H9 (cell line): ENCODE measurements around the gene KCNIP4. TPM values are rescaled to one million over a fixed set of nuclear protein-coding genes. Genes with fewer than 3 reads are reported as not detected.

Experiments used
- DNase-seq: peaks from one replicate; pipeline ENCODE4 v3.0.0-alpha.2; 2017
- H2AFZ ChIP-seq: one replicate; pipeline ENCODE4 v1.6.1; 2013; ENCODE audit warnings: mild to moderate bottlenecking, low read length, control low read depth, moderate library complexity
- H2AK5ac ChIP-seq: 2 replicates; pipeline ENCODE4 v1.6.1; 2013; ENCODE audit warnings: low read length, control low read depth, mixed read lengths; ENCODE audit not compliant: insufficient read length
- H2BK120ac ChIP-seq: one replicate; pipeline ENCODE4 v1.6.1; 2013; ENCODE audit warnings: low read depth, mild to moderate bottlenecking, low read length, control low read depth, inconsistent platforms; ENCODE audit not compliant: poor library complexity, severe bottlenecking
- H2BK12ac ChIP-seq: 2 replicates; pipeline ENCODE4 v1.6.1; 2013; ENCODE audit warnings: low read length, control low read depth, mixed read lengths, low read depth; ENCODE audit not compliant: insufficient read length
- H2BK15ac ChIP-seq: 2 replicates; pipeline ENCODE4 v1.6.1; 2013; ENCODE audit warnings: low read depth, low read length, control low read depth
- H2BK20ac ChIP-seq: one replicate; pipeline ENCODE4 v1.6.1; 2013; ENCODE audit warnings: low read depth, mild to moderate bottlenecking, low read length, control low read depth, inconsistent platforms; ENCODE audit not compliant: poor library complexity, severe bottlenecking
- H2BK5ac ChIP-seq: 2 replicates; pipeline ENCODE4 v1.6.1; 2013; ENCODE audit warnings: low read length, control low read depth, mixed read lengths; ENCODE audit not compliant: insufficient read length
- H3K14ac ChIP-seq: 2 replicates; pipeline ENCODE4 v1.6.1; 2013; ENCODE audit warnings: low read length, control low read depth; ENCODE audit not compliant: insufficient read depth
- H3K18ac ChIP-seq: 2 replicates; pipeline ENCODE4 v1.6.1; 2013; ENCODE audit warnings: low read depth, mild to moderate bottlenecking, mixed read lengths, low read length, control low read depth; ENCODE audit not compliant: insufficient read length
- H3K23ac ChIP-seq: 2 replicates; pipeline ENCODE4 v1.6.1; 2013; ENCODE audit warnings: low read length, control low read depth, mixed read lengths, low read depth; ENCODE audit not compliant: insufficient read length
- H3K23me2 ChIP-seq: 2 replicates; pipeline ENCODE4 v1.6.1; 2013; ENCODE audit warnings: low read depth, mild to moderate bottlenecking, mixed read lengths, low read length, control low read depth; ENCODE audit not compliant: insufficient read length, poor library complexity, severe bottlenecking
- H3K27ac ChIP-seq: 2 replicates; pipeline ENCODE4 v1.5.1; 2013; ENCODE audit warnings: low read length, control low read depth, mixed read lengths, low read depth; ENCODE audit not compliant: insufficient read length
- H3K27me3 ChIP-seq: 2 replicates; pipeline ENCODE4 v1.6.1; 2013; ENCODE audit warnings: low read length, control low read depth, inconsistent platforms; ENCODE audit not compliant: insufficient read depth
- H3K4ac ChIP-seq: 2 replicates; pipeline ENCODE4 v1.6.1; 2013; ENCODE audit warnings: low read depth, mild to moderate bottlenecking, control low read depth, inconsistent platforms, low read length, moderate library complexity
- H3K4me1 ChIP-seq: 2 replicates; pipeline ENCODE4 v1.6.1; 2013; ENCODE audit warnings: low read length, control low read depth, inconsistent platforms; ENCODE audit not compliant: insufficient read depth
- H3K4me2 ChIP-seq: 2 replicates; pipeline ENCODE4 v1.6.1; 2013; ENCODE audit warnings: low read length, control low read depth, mixed read lengths; ENCODE audit not compliant: insufficient read length, insufficient read depth
- H3K56ac ChIP-seq: 2 replicates; pipeline ENCODE4 v1.6.1; 2013; ENCODE audit warnings: low read depth, mild to moderate bottlenecking, mixed read lengths, low read length, control low read depth; ENCODE audit not compliant: insufficient read length
- H3K79me1 ChIP-seq: 2 replicates; pipeline ENCODE4 v1.6.1; 2013; ENCODE audit warnings: low read depth, mild to moderate bottlenecking, moderate library complexity, low read length, control low read depth, inconsistent platforms; ENCODE audit not compliant: insufficient read depth, poor library complexity, severe bottlenecking
- H3K79me2 ChIP-seq: 2 replicates; pipeline ENCODE4 v1.6.1; 2013; ENCODE audit warnings: low read length, control low read depth, inconsistent platforms; ENCODE audit not compliant: insufficient read depth
- H3K9ac ChIP-seq: 2 replicates; pipeline ENCODE4 v1.6.1; 2013; ENCODE audit warnings: low read length, control low read depth, mixed read lengths; ENCODE audit not compliant: insufficient read length; ENCODE audit errors: extremely low read depth
- H3K9me3 ChIP-seq: one replicate; pipeline ENCODE4 v1.6.1; 2013; ENCODE audit warnings: low read depth, low read length, inconsistent platforms; ENCODE audit not compliant: control insufficient read depth
- H3T11ph ChIP-seq: one replicate; pipeline ENCODE4 v1.6.1; 2013; ENCODE audit warnings: mild to moderate bottlenecking, low read length, control low read depth, inconsistent platforms
- H4K20me1 ChIP-seq: one replicate; pipeline ENCODE4 v1.6.1; 2013; ENCODE audit not compliant: control insufficient read depth, insufficient read length, insufficient read depth
- H4K5ac ChIP-seq: 2 replicates; pipeline ENCODE4 v1.6.1; 2013; ENCODE audit warnings: low read depth, mild to moderate bottlenecking, mixed read lengths, low read length, control low read depth; ENCODE audit not compliant: insufficient read length
- H4K8ac ChIP-seq: replicated peaks from 2 replicates; pipeline ENCODE4 v1.6.1; 2013; ENCODE audit warnings: low read length, control low read depth, mixed read lengths, low read depth; ENCODE audit not compliant: insufficient read length
- H4K91ac ChIP-seq: 2 replicates; pipeline ENCODE4 v1.6.1; 2013; ENCODE audit warnings: low read depth, mild to moderate bottlenecking, moderate library complexity, mixed read lengths, low read length, control low read depth; ENCODE audit not compliant: insufficient read length
- H3K27ac Mint-ChIP-seq, 3 experiments: 2 replicates in 2 of 3; 3 replicates in 1 of 3; pipeline ENCODE4 v1.8.0; 2020 to 2021; ENCODE audit warnings: mixed read lengths in 3 of 3, mild to moderate bottlenecking in 1 of 3, moderate library complexity in 1 of 3
- H3K27me3 Mint-ChIP-seq: 2 replicates; pipeline ENCODE4 v1.8.0; 2021; ENCODE audit warnings: low read depth, mild to moderate bottlenecking, moderate library complexity, mixed read lengths
- H3K36me3 Mint-ChIP-seq, 3 experiments: 2 replicates in 2 of 3; 3 replicates in 1 of 3; pipeline ENCODE4 v1.8.0; 2020 to 2021; ENCODE audit warnings: low read depth in 3 of 3, mixed read lengths in 3 of 3; ENCODE audit not compliant: insufficient read depth in 1 of 3
- H3K4me1 Mint-ChIP-seq, 2 experiments: 2 replicates each; pipeline ENCODE4 v1.8.0; 2020; ENCODE audit warnings: mixed read lengths in 2 of 2
- H3K4me3 Mint-ChIP-seq, 2 experiments: 2 replicates in 1 of 2; 3 replicates in 1 of 2; pipeline ENCODE4 v1.8.0; 2020 to 2021; ENCODE audit warnings: mild to moderate bottlenecking in 2 of 2, mixed read lengths in 2 of 2, moderate library complexity in 1 of 2
- H3K9me3 Mint-ChIP-seq, 2 experiments: 2 replicates in 1 of 2; 3 replicates in 1 of 2; pipeline ENCODE4 v1.8.0; 2020; ENCODE audit warnings: mild to moderate bottlenecking in 2 of 2, mixed read lengths in 2 of 2, moderate library complexity in 1 of 2
- WGBS: extraction: QIAGEN DNeasy Blood & Tissue Kit; methylation state at CpG from one replicate; pipeline ENCODE4 v1.1.7; 2013; ENCODE audit warnings: missing lambda C conversion rate, low lambda C conversion rate, mixed read lengths; ENCODE audit not compliant: insufficient read length; ENCODE audit errors: extremely low coverage; 5-methylcytosine and 5-hydroxymethylcytosine counted together
- total RNA-seq: library from RNA; stranded (reverse); gene quantifications from 2 replicates; pipeline ENCODE4 v1.2.1, GENCODE V29; 2021
- TF ChIP-seq, protein P1 (sequence below): fragments of 200-600 bp; sonication (generic); conservative IDR thresholded peaks from 3 replicates; pipeline ENCODE4 v1.8.0; 2021; ENCODE audit warnings: antibody characterized with exemption, mild to moderate bottlenecking

The KCNIP4 gene
- total RNA-seq, 1 experiment from 2014 or later = not detected

DNA sequence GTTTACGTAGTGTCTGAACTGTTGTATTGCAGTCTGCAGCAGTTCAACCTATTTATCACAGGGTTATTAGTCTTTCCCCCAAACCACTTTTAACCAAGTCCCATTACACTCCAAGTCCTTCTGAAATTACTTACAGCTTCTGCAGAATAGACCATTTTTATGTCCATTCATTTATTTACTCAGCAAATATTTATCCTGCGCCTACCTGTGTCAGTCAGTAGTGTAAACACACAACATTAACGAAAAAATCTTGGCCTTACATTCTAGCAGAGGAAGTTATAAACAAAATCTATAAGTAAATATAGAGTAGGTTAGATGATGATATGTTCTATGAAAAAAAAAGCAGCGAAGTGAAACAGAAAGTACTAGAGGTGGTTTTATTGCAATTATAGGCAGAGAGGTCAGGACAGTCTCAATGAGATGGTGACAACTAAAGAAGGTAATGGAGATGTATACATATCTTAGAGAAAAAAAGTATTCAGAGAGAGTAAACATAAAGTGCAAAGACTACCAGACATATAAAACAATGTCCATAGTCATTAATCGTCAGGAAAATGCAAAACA, 534.7 kb downstream of the KCNIP4 start:
- peaks cover 1% of the 10 kb centered on the region for H3K27me3 Mint-ChIP-seq
- TF ChIP-seq, protein P1, sequence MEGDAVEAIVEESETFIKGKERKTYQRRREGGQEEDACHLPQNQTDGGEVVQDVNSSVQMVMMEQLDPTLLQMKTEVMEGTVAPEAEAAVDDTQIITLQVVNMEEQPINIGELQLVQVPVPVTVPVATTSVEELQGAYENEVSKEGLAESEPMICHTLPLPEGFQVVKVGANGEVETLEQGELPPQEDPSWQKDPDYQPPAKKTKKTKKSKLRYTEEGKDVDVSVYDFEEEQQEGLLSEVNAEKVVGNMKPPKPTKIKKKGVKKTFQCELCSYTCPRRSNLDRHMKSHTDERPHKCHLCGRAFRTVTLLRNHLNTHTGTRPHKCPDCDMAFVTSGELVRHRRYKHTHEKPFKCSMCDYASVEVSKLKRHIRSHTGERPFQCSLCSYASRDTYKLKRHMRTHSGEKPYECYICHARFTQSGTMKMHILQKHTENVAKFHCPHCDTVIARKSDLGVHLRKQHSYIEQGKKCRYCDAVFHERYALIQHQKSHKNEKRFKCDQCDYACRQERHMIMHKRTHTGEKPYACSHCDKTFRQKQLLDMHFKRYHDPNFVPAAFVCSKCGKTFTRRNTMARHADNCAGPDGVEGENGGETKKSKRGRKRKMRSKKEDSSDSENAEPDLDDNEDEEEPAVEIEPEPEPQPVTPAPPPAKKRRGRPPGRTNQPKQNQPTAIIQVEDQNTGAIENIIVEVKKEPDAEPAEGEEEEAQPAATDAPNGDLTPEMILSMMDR = no peak
- no peaks in the 10 kb centered on the region for H4K20me1 ChIP-seq
- WGBS = no CpG with 5 or more reads among the region's 5 CpGs
- H3K27ac Mint-ChIP-seq = no peak overlapping the region
- no peak overlapping the region for H4K5ac ChIP-seq
- no peak overlapping the region for H2BK20ac ChIP-seq
- H3K4me3 Mint-ChIP-seq = no peak overlapping the region
- H4K8ac ChIP-seq = no peak overlapping the region
- no peak overlapping the region for H3K14ac ChIP-seq
- no peaks in the 10 kb centered on the region for H3K36me3 Mint-ChIP-seq
- no peak overlapping the region for H2BK12ac ChIP-seq
- H3K23me2 ChIP-seq = no peaks in the 10 kb centered on the region
- no peak overlapping the region for H3K9ac ChIP-seq
- H2BK120ac ChIP-seq = no peak overlapping the region
- H2BK15ac ChIP-seq = no peak overlapping the region
- H2AK5ac ChIP-seq = no peak overlapping the region
- DNase-seq = no peak
- H3K56ac ChIP-seq = no peak overlapping the region
- H3K9me3 Mint-ChIP-seq = no peaks in the 10 kb centered on the region
- no peaks in the 10 kb centered on the region for H3K27me3 ChIP-seq
- H3K79me1 ChIP-seq = no peaks in the 10 kb centered on the region
- H3K4ac ChIP-seq = no peak overlapping the region
- H3K79me2 ChIP-seq = no peaks in the 10 kb centered on the region
- no peak overlapping the region for H3K18ac ChIP-seq
- H3K4me1 Mint-ChIP-seq = no peaks in the 10 kb centered on the region
- no peak overlapping the region for H2BK5ac ChIP-seq
- no peaks in the 10 kb centered on the region for H3K9me3 ChIP-seq
- no peak overlapping the region for H3K23ac ChIP-seq
- H3T11ph ChIP-seq = no peak overlapping the region
- no peak overlapping the region for H2AFZ ChIP-seq
- H3K4me2 ChIP-seq = no peak overlapping the region
- no peaks in the 10 kb centered on the region for H3K4me1 ChIP-seq
- H3K27ac ChIP-seq = no peak overlapping the region
- H4K91ac ChIP-seq = no peak overlapping the region
